ENCODE measurements around the gene MYRIP. TPM values are rescaled to one million over a fixed set of nuclear protein-coding genes. Genes with fewer than 3 reads are reported as not detected.

The MYRIP gene
- total and polyA plus RNA-seq, 2 experiments from 2014 or later: 1.5 to 1.8 TPM

GRCh38 chr3:40047406-40047805 lies 238.0 kb downstream of the MYRIP start:
- Mint-ChIP-seq H3K27ac (no peak overlapping the region), H3K9me3 (peaks cover 9% of the 10 kb centered on the region), H3K4me3 (no peak overlapping the region), H3K27me3 (ENCODE audit: insufficient read depth, low read depth, poor library complexity) (no peaks in the 10 kb centered on the region), H3K4me1 (no peaks in the 10 kb centered on the region; the same call in 2 of the 3 replicates), H3K36me3 (ENCODE audit: low read depth) (peaks cover 6% of the 10 kb centered on the region; the same call in 2 of the 3 replicates)
- Histone ChIP-seq H4K20me1 (replicated peaks; ENCODE audit: insufficient read depth) (no peaks in the 10 kb centered on the region), H2AFZ (no peak overlapping the region), H3K4me3 (no peak overlapping the region), H3K4me2 (no peak overlapping the region), H3K4me1 (ENCODE audit: insufficient read depth) (peaks cover 10% of the 10 kb centered on the region), H3K79me2 (replicated peaks; ENCODE audit: insufficient read depth) (no peaks in the 10 kb centered on the region), H3F3A (replicated peaks; ENCODE audit: low read depth) (no peaks in the 10 kb centered on the region), H3K27me3 (ENCODE audit: insufficient read depth) (no peaks in the 10 kb centered on the region), H3K27ac (ENCODE audit: low read depth) (no peak overlapping the region), H3K9me2 (ENCODE audit: insufficient read depth) (no peaks in the 10 kb centered on the region; the same call in none of the 2 replicates), H3K36me3 (ENCODE audit: insufficient read depth) (no peaks in the 10 kb centered on the region)
- TF ChIP-seq EZH2 (IDR thresholded peaks at IDR 0.05; ENCODE audit: low read depth, unreplicated experiment): no peak
- TF ChIP-seq CTCF (conservative IDR thresholded peaks at IDR 0.05; ENCODE audit: low read depth in 2 of 2): no peak
- TF ChIP-seq ZNF114 (CRISPR knock-in tag; IDR thresholded peaks at IDR 0.05): no peak
- TF ChIP-seq REST (IDR thresholded peaks at IDR 0.05; ENCODE audit: unreplicated experiment): no peak
- DNase-seq (ENCODE audit: low spot score) (no peak), ATAC-seq (no peak)

GRCh38 chr3:40053663-40054062 lies 244.3 kb downstream of the MYRIP start:
- Mint-ChIP-seq H3K9me3 (peaks cover 9% of the 10 kb centered on the region), H3K4me1 (0 out of 3 replicates have a peak, but pooled peaks cover 2% of the 10 kb centered on the region), H3K27me3 (ENCODE audit: insufficient read depth, low read depth, poor library complexity) (no peaks in the 10 kb centered on the region), H3K4me3 (no peak overlapping the region), H3K27ac (no peak overlapping the region), H3K36me3 (ENCODE audit: low read depth) (peaks cover 6% of the 10 kb centered on the region; the same call in 2 of the 3 replicates)
- Histone ChIP-seq H3K4me1 (ENCODE audit: insufficient read depth) (no peaks in the 10 kb centered on the region), H3K9me2 (ENCODE audit: insufficient read depth) (no peaks in the 10 kb centered on the region), H2AFZ (no peak overlapping the region), H3F3A (replicated peaks; ENCODE audit: low read depth) (no peaks in the 10 kb centered on the region), H3K79me2 (replicated peaks; ENCODE audit: insufficient read depth) (no peaks in the 10 kb centered on the region), H3K27ac (ENCODE audit: low read depth) (no peak overlapping the region), H3K4me2 (no peak overlapping the region), H3K27me3 (ENCODE audit: insufficient read depth) (no peaks in the 10 kb centered on the region), H3K36me3 (ENCODE audit: insufficient read depth) (no peaks in the 10 kb centered on the region), H3K4me3 (no peak overlapping the region), H4K20me1 (replicated peaks; ENCODE audit: insufficient read depth) (no peaks in the 10 kb centered on the region)
- DNase-seq (ENCODE audit: low spot score) (no peak), ATAC-seq (no peak)
- no peak for TF ChIP-seq ZNF114 (CRISPR knock-in tag; IDR thresholded peaks at IDR 0.05)
- no peak for TF ChIP-seq STAT1 (IDR thresholded peaks at IDR 0.05; ENCODE audit: unreplicated experiment)
- no peak for TF ChIP-seq NANOG (IDR thresholded peaks at IDR 0.05; ENCODE audit: borderline replicate concordance)
- no peak for TF ChIP-seq ZNF331 (CRISPR knock-in tag; IDR thresholded peaks at IDR 0.05; ENCODE audit: low read depth)
- TF ChIP-seq REST (IDR thresholded peaks at IDR 0.05; ENCODE audit: unreplicated experiment): no peak
- no peak for TF ChIP-seq EZH2 (IDR thresholded peaks at IDR 0.05; ENCODE audit: low read depth, unreplicated experiment)
- no peak for TF ChIP-seq JUNB (IDR thresholded peaks at IDR 0.05; ENCODE audit: unreplicated experiment)
- no peak for TF ChIP-seq POLR2AphosphoS5 (IDR thresholded peaks at IDR 0.05; ENCODE audit: low read depth)
- TF ChIP-seq EZH2phosphoT487 (IDR thresholded peaks at IDR 0.05; ENCODE audit: unreplicated experiment): no peak
- TF ChIP-seq CTCF (conservative IDR thresholded peaks at IDR 0.05; ENCODE audit: low read depth in 2 of 2): no peak
- TF ChIP-seq ETS1 (IDR thresholded peaks at IDR 0.05): no peak
- TF ChIP-seq CREB1 (CRISPR knock-in tag; IDR thresholded peaks at IDR 0.05; ENCODE audit: low read depth): no peak
